Right atrium auricular region (tissue), 2 donors: ENCODE data around the gene DPH7. TPM values are rescaled to one million over a fixed set of nuclear protein-coding genes. Genes with fewer than 3 reads are reported as not detected.

Source experiments
- DNase-seq: peaks from one replicate; pipeline ENCODE4 v3.0.0-alpha.2; 2019; ENCODE audit warnings: low spot score
- H3K27ac ChIP-seq, 2 donors: fragments of 200-600 bp; sonication (generic); 1 replicate in 1 of 2; 2 replicates in 1 of 2; pipeline ENCODE4 v1.5.1; 2016 to 2019
- H3K27me3 ChIP-seq, 2 donors: fragments of 200-600 bp; sonication (generic); one replicate each; pipeline versions ENCODE4 v1.5.1 to v1.6.0; 2017 to 2019
- H3K36me3 ChIP-seq: fragments of 200-600 bp; sonication (generic); one replicate; pipeline ENCODE4 v1.5.1; 2016
- H3K4me1 ChIP-seq, 2 donors: fragments of 200-600 bp; sonication (generic); one replicate each; pipeline versions ENCODE4 v1.5.1 to v1.6.0; 2017 to 2019
- H3K4me3 ChIP-seq, 2 donors: fragments of 200-600 bp; sonication (generic); 1 replicate in 1 of 2; 2 replicates in 1 of 2; pipeline ENCODE4 v1.5.1; 2017 to 2019; ENCODE audit warnings: mild to moderate bottlenecking in 1 of 2, moderate library complexity in 1 of 2
- H3K9me3 ChIP-seq, 2 donors: fragments of 200-600 bp; sonication (generic); one replicate each; pipeline ENCODE4 v1.5.1; 2019
- total RNA-seq, 2 donors: library from RNA; depleted of rRNA; stranded (reverse); fragments of >200 nt; gene quantifications; one replicate each; pipeline ENCODE4 v1.1.0, GENCODE V29; 2016
- TF ChIP-seq, protein P1 (sequence below), 2 donors: fragments of 200-600 bp; sonication (generic); IDR thresholded peaks; one replicate each; pipeline ENCODE4 v1.5.1; 2019; ENCODE audit warnings: antibody characterized with exemption in 2 of 2

The DPH7 gene
- total RNA-seq, 2 donors from 2014 or later: 17.9 to 21.0 TPM

DNA sequence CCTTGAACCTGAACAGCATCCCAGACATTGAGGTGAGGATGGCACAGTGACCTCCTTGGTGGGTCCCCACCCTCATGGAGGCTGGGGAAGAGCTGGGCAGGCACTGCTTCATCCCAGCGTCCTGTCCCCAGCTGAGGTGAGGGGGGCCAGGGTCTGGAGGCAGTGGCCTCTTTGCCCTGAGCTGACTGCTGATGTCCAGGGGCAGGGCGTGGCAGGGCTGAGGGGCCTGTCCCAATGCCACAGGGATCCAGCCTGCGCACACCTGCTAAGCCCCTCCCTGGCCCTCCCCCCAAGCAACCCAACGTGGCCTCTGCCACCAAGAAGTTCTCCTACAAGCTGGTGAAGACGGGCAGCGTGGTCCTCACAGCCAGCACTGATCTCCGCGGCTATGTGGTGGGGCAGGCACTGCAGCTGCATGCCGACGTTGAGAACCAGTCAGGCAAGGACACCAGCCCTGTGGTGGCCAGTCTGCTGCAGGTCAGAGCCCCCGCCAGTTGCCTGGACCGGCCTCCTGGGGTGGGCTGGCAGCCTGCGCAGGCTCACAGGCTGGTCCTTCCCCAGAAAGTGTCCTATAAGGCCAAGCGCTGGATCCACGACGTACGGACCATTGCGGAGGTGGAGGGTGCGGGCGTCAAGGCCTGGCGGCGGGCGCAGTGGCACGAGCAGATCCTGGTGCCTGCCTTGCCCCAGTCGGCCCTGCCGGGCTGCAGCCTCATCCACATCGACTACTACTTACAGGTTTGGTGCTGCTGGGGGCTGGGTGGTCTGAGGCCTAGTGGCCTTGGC, 35.2 kb upstream of the DPH7 start:
- no peak for DNase-seq
- Histone ChIP-seq H3K9me3 (no peaks in the 10 kb centered on the region), H3K27ac (no peak overlapping the region), H3K4me3 (no peak overlapping the region), H3K4me1 (peaks cover 0 to 41% of the 10 kb centered on the region in 2 donors), H3K27me3 (no peaks in the 10 kb centered on the region), H3K36me3 (peaks cover 24% of the 10 kb centered on the region)
- TF ChIP-seq, protein P1, sequence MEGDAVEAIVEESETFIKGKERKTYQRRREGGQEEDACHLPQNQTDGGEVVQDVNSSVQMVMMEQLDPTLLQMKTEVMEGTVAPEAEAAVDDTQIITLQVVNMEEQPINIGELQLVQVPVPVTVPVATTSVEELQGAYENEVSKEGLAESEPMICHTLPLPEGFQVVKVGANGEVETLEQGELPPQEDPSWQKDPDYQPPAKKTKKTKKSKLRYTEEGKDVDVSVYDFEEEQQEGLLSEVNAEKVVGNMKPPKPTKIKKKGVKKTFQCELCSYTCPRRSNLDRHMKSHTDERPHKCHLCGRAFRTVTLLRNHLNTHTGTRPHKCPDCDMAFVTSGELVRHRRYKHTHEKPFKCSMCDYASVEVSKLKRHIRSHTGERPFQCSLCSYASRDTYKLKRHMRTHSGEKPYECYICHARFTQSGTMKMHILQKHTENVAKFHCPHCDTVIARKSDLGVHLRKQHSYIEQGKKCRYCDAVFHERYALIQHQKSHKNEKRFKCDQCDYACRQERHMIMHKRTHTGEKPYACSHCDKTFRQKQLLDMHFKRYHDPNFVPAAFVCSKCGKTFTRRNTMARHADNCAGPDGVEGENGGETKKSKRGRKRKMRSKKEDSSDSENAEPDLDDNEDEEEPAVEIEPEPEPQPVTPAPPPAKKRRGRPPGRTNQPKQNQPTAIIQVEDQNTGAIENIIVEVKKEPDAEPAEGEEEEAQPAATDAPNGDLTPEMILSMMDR (IDR thresholded peaks at IDR 0.05): no peak

DNA sequence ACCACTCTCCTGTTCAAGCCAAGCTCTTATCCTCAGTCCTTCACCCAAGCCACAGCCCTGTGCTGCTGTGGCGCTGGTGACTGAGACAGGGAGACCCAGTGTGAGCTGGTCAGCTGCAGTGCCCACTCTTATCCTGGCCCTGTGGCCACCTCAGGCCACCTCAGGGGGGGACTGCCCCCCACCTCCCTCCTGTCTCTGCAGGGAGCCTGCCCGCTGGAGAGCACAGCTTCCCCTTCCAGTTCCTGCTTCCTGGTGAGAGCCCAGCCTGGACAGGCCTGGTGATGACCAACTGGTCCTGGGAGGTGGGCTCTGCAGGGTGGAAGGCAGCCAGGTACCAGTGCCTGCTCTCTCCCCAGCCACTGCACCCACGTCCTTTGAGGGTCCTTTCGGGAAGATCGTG, 34.5 kb upstream of the DPH7 start:
- DNase-seq: no peak
- no peak overlapping the region for H3K27ac ChIP-seq

DNA sequence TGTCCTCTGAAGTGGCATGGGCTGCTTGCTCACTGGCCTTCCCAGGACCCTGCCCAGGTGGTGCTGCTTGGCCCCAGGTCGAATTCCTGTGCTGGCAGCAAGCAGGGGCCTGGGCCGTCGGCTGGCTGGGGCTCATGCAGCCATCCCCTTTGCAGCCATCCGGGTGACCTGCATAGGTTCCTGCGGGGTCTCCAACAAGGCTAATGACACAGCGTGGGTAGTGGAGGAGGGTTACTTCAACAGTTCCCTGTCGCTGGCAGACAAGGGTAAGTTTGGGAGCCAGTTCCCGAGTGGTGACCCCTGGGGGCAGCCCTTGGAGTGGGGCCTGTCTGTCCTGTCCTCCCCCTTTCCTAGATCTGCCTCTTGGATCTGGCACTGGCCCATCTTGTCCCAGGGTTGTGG, 34.0 kb upstream of the DPH7 start:
- TF ChIP-seq, protein P1 (IDR thresholded peaks at IDR 0.05): no peak
- H3K4me1 ChIP-seq: peaks cover 0 to 47% of the 10 kb centered on the region in 2 donors
- peak overlapping the region in 1 of 2 donors; percentile 48 for H3K27ac ChIP-seq

More for the DNA sequence above, 34.5 kb upstream of the DPH7 start:
- TF ChIP-seq, protein P1 (IDR thresholded peaks at IDR 0.05): no peak
- Histone ChIP-seq H3K36me3 (peaks cover 24% of the 10 kb centered on the region), H3K4me1 (peaks cover 0 to 47% of the 10 kb centered on the region in 2 donors), H3K4me3 (no peak overlapping the region), H3K27me3 (no peaks in the 10 kb centered on the region), H3K9me3 (no peaks in the 10 kb centered on the region)

DNA sequence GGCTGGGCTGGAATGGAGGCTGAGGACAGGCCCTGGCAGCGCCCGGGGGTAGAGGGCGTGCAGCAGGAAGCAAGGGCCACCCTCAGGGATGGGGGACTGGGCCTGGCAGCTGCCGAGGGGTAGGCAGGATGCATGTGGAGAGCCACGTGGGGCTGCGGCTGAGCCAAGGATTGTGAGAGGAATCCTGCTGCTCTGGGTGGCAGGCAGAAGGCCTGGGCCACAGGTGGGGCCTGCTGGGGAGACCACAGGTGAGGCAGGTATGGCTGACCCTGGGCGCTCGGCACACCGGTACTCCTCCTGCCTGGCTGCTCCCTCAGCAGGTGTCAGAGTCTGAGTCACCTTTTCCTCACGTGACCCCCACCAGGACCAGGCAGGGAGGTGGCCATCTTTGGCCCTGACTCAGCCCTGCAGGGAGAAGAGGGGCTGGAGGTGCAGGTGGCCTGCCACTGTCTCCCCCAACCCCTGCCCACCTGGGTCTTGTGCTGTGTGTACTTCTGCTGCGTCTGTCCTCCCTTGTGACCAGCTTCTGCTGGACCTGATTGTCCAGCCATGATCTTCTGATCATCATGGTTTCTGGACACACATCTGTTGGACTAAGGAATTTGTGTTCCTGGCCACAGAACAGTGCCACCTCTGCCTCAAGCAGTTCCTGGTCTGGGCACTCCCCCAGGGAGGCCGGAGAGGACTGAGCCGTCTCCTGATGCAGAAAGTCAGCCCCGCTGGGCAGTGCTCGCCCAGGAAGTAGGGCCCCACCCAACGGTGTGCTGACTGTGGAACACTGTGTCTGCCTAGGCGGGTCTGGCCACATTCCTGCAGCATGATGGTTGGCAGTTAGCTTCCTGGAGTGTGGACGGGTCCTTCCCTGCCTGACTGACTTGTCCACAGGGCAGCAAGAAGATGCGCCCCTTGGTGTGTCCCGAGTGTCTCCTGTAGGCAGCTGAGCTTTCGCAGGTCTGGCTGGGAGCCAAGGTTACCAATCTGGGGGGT, 33.2 kb upstream of the DPH7 start:
- TF ChIP-seq, protein P1 (IDR thresholded peaks at IDR 0.05): no peak
- H3K27me3 ChIP-seq: no peaks in the 10 kb centered on the region
- H3K4me3 ChIP-seq: no peak overlapping the region
- H3K9me3 ChIP-seq: no peaks in the 10 kb centered on the region
- H3K4me1 ChIP-seq: peaks cover 0 to 47% of the 10 kb centered on the region in 2 donors
- peaks cover 24% of the 10 kb centered on the region for H3K36me3 ChIP-seq
- peak overlapping the region in 1 of 2 donors; percentile 48 for H3K27ac ChIP-seq
- peak; percentile 70 for DNase-seq

More for the DNA sequence above, 34.0 kb upstream of the DPH7 start:
- H3K4me3 ChIP-seq: no peak overlapping the region
- H3K36me3 ChIP-seq: peaks cover 24% of the 10 kb centered on the region
- H3K9me3 ChIP-seq: no peaks in the 10 kb centered on the region
- no peaks in the 10 kb centered on the region for H3K27me3 ChIP-seq
- no peak for DNase-seq

DNA sequence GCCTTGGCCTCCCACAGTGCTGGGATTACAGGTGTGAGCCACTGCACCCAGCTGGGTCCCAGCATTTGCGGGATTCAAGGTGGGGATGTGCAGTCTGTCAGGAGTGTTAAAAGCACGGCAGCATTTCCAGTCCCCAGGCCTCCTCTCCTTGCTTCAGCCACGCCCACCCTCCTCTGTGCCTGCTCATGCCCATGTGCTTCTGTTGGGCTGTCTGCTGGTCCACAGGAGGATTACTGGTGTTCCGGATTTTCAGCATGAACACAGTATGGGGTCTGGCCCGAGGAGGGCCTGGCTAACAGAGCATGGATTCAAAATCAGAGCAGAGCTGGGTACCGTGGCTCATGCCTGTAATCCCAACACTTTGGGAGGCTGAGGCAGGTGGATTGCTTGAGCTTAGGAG, 32.2 kb upstream of the DPH7 start:
- TF ChIP-seq, protein P1 (IDR thresholded peaks at IDR 0.05): no peak
- Histone ChIP-seq H3K4me1 (peaks cover 0 to 52% of the 10 kb centered on the region in 2 donors), H3K27me3 (no peaks in the 10 kb centered on the region), H3K36me3 (peaks cover 24% of the 10 kb centered on the region), H3K27ac (no peak overlapping the region), H3K4me3 (no peak overlapping the region), H3K9me3 (no peaks in the 10 kb centered on the region)
- no peak for DNase-seq
